Right hindlimb (tissue), 1 donor: ENCODE results near the gene ATP6V0A1.
"Not testable (repeated sequence)": the region's sequence is repeated elsewhere in the genome, so short reads cannot be mapped to it uniquely, and the experiment has no call there.

Experiments used
- DNase-seq: peaks from one replicate; pipeline ENCODE4 v3.0.0-alpha.2; 2018

Gene ATP6V0A1

DNA sequence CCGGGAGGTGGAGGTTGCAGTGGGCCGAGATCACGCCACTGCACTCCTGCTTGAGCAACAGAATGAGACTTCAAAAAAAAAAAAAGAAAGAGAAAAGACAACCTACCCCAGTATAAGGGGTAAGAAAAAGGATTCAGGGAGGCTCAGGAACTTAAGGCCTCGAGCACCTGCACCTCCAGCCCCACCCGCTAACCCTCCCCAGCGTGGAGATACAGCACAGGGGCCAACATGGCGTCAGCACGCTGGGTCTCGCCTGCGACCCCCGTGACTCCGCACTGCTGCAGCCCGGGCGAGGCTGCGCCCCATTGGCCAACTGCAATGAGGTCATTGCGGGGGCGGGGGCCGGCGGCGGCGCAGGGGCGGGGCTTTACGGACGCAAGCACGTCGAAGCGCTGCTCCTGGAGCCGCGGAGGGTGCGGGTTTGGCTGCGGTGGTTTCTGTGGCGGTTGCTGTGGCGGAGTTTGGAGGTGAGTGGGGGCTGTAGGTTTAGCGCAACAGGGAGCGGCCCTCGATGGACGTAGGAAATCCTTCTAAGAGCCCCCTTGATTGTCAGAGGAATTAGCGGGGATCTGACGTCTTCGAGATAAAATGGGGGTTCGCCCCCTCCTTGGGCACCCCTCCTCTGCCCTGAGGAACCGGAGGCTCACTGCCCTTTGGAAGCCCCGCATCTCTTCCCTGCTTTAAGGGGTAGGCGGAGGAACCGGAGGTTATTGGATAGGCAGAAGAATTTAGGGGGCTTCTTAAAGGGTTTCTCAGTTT, at the start of gene ATP6V0A1:
TSS of gene ATP6V0A1 (plus strand) at position 382 of the 759 bp plus-strand sequence. CDS start 2,017 bp downstream, outside the sequence.
- peak; percentile 96 for DNase-seq

DNA sequence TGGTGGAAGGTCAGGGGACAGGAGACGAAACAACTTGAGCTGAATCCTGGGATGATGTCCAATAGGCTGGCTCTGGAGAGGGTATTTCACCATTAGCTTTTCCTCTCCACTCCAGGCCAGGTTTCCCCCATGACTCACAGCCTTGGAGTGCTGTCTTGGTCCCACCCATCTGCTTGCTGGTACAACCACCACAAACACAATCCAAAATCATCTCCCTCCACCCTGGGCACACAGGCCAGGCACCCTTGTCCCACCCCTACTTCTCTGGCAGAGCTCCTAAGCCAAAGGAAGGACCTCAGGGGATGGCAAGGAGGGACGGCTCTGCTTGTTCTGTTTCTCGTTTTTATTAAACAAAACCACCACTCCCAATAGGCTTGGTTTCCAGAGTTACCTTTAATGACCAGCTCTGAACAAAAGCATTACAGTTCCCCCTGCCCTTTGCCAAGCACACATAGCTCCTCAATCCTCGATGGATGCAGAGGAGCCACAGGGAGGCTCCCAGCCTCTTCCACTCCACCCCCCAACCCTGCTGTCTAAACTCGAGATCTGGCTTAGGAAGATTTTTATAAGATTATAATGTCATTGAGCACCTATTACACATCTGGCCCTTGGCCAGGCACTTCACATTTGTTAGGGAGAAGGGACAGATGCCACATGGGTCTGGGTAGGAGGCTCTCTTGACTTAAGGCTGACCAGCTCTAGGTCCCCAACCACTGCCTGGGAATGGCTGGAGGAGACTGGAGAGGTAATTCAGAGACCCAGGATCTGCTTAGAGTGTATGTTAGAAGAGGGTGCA, 49.0 kb upstream of the ATP6V0A1 start:
- DNase-seq: peak; percentile 57

DNA sequence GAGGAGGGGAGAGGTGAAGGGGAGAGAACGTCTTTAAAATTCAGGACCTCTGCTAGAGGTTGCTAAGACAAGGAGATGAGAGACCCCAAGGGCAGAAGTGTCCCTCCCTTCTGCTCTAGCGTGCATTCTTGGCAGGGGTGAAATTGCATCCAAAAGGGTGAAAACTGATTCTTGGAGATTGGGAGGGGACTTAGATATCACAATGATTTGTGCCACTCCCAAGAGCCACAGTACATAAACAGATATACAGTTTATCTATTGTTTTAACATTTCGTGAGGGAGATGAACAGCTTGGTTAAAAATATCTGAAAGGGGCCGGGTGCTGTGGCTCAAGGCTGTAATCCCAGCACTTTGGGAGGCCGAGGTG, 48.4 kb upstream of the ATP6V0A1 start:
- DNase-seq: no peak

DNA sequence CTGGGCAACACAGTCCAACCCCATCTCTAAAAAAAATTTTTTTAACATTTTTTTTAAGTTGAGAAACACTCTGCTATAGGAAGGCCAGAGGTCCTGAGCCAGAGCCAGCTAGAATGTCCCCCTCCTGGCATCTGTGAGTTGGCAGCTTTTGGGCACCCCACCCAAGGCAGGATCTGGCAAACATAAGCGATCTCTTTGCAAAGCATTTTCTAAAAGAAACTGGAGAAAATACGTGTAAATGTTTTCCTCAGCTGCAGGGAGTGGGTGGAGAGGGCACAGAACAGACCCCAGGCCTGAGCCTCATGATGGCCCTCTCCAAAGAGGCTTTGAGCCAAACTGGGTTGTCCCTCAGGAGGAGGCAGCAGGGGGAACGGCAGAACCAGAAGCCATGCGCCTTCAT, 47.3 kb upstream of the ATP6V0A1 start:
- DNase-seq: no peak

DNA sequence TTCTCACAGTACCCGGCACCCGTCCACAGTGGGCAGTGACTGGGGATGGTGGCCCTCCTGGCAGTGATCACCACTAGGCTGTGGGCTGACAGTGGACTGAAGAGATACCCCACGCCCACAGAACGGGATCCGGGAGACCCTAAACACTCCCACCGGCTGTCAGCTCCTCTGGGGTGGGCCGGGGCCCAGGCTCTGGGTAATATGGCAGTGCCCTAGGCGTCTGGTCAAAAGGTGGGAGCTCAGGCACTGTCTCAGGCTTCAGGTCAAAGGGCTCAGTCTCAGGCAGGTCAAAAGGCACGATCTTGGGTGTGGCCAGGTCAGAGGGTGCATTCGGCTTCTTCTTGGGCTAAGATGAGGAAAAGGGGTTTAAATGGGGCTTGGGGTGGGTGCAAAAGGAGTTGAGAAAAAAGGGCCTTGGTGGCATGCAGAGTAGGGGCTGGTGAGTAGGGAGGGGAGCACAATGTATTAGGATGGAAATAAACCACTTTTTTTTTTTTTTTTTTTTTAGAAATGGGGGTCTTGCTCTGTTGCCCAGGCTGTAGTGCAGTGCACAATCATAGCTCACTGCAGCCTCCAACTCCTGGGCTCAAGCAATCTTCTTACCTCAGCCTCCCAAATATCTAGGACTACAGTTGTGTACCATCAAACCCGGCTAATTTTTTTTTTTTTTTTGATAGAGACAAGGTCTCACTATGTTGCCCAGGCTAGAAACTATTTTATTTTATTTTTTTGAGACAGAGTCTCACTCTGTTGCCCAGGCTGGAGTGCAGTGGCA, 46.6 kb upstream of the ATP6V0A1 start:
- no peak for DNase-seq

DNA sequence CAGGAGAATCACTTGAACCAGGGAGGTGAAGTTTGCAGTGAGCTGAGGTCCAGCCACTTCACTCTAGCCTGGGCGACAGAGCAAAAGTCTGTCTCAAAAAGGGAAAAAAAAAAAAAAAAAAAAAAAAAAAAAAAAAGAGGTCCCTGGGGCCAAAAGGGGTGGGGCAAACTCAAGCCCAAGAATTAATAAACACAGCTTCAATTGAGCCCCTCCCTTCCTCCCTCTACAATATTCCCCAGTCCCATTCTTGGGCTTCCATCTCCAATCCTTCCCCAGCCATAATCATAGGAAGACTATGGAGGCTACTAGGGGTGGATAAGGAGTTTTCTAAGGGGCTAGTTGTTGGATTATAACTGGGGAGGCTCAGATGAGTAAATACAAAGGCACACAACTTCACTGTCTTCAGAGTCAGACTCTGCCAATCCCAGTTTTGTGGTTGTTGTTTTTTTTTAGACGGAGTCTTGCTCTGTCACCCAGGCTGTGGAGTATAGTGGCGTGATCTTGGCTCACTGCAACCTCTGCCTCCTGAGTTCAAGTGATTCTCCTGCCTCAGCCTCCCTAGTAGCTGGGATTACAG, 45.1 kb upstream of the ATP6V0A1 start:
- no peak for DNase-seq

DNA sequence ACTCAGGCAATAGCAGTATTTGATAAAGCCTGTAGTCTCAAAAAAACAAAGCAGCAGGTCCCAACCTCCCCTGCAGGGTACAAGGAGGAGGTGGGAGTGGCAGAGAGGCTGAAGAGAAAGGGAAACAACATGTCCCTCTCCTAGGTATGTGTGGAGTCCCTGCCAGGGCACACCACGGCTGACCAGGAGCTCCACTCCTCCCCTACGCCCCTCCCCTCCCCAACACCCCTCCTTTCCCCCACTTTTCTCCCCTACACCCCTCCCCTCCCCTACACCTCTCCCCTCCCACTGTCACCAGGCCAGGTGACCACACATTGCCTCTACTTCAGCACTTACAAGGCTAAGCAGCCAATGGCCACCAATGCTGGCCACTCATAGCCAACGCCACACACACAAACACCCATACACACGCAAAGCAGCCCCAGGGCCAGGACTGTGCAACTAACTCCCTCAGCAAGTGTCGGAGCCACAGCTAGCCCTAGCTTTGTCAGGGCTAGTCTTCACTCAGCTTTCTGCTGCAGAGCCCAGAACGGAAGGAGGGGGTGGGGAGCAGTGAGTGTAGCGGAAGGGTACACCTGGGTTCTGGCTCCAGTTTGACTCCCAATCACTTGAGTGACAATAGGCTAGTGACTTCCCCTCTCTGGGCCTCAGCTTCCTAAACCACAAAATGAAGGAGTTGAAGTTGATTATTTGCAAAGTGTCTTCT, 43.8 kb upstream of the ATP6V0A1 start:
- DNase-seq: no peak

DNA sequence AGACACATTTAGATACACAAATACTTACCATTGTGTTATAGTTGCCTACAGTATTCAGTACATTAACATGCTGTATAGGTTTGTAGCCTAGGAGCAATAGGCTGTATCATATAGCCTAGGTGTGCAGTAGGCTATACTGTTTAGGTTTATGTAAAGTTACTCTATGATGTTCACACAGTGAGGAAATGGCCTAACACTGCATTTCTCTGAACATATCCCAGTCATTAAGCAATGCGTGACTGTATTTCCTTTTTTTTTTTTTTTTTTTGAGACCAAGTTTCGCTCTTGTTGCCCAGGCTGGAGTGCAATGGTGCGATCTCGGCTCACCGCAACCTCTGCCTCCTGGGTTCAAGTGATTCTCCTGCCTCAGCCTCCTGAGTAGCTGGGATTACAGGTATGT, 40.7 kb upstream of the ATP6V0A1 start:
- not testable (repeated sequence) for DNase-seq

DNA sequence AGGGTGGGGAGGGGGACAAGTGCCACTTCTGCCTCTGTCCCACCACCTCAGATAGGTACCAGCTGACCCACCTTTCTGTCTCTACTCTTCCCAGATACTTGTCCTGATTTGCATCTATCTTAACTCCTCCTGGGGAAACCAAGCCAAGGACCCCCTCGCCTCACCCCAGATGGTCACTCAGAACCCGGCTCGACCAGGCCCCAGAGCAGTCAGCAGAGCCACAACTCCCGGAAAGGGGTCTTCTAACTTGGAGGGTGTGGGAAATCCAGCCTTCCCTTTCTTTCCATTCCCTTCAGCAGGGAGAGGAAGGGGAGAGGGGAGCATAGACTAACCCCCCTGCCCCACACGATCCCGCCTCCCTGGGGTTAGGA, 37.6 kb upstream of the ATP6V0A1 start:
- DNase-seq: no peak

DNA sequence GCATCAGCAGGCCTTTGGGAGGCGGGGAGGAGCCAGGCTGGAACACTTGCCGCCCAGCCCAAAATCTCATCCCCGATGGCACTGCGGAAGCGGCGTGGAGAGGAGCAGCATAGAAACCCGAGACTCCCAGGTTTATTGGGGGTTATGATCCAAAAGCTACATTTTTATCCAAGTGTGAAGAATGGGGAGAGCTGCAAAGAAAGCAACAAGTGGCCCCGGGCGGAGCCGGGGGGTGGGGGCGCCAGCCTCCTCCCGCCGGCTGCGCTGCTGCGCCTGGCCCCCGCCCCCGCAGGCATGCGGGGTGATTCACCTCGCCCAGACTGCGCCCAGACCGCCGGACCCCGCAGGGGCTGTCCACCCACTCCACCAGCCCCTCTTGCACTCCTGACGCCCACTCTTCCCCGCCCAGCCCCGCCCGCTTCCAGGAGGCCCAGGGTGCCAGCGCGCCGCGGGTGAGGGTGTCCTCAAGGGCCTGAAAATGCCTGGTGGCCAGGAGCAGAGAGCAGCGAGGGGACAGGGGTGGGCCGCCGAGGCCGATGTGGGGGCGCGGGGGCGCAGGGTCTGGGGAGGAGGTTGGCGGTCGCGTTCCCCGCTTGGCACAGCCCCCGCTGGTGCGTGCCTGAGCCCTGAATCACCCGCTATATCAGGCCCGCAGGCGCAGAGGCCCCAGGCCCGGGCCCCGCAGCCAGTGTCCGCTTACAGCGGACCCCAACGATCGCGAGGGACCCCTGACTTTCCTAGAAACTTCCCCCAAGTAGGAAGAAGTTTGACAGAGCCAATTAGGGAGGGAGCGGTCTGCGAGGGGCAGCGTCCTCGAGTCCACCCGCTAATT, 37.0 kb upstream of the ATP6V0A1 start:
- DNase-seq: peak; percentile 69

DNA sequence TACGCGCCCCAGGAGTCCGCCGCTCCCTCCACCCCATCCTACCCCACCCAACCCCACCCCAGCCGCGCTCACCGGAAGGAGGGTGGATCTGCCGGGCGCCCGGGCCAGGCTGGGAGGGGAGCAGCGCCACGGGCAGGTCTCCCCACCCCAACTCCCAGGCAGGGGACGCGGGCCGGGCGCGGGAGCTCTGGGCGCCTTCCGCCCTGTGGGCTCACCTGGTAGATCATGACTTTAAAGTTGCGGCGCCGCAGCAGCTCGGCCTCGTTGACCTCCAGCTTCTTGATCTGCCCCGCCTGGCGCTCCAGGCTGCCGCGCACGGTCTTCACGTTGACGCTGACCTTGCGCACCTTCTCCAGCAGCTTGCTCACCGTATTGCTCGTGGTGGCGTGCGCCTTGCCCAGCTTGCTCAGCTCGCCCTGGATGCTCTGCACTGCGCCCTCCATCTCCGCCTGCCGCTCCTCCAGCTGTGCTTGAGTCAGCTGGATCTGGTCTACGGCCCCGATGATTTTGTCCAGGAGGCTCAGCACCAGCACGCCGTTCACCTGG, 36.2 kb upstream of the ATP6V0A1 start:
- peak; percentile 53 for DNase-seq

DNA sequence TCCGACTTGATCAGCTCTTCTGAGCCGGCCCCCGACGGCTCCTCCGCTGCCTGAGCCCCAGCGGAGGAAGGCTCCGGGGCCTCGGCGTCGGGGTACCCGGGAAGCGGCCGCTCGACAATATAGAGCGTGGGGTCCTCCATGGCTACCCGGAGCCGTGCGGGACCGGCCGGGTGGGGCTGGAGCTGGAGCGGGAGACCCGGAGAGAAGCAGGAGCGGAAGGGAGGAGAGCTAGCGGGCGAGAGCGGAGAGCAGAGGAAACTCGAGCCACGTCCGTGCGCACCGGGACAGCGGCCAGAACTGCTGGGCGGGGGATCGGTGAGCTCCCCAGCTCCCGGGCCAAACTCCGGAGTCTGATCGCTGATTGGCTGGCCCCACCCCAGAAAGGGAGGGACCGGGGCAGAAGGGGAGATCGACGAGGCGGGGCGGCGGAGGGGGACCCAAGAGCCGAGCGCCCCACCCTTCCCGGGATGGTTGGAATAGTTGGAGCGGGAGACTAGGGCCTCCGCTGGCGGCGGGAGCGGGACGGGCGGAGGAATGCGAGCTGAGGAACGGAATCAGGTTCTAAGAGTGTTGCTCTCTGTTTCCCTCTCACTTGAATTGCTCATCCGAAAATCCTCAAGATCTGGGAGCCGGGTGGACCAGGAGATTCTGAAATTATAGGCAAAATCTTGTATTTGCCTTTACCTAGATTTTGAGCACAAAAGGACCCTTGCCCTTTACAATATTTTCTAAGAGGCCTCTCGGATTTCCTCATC, 35.5 kb upstream of the ATP6V0A1 start, which contains the start of gene CAVIN1:
TSS of gene CAVIN1 (minus strand) at position 299 of the 755 bp plus-strand sequence. CDS start at position 140, 159 bp downstream.
- peak; percentile 100 for DNase-seq

DNA sequence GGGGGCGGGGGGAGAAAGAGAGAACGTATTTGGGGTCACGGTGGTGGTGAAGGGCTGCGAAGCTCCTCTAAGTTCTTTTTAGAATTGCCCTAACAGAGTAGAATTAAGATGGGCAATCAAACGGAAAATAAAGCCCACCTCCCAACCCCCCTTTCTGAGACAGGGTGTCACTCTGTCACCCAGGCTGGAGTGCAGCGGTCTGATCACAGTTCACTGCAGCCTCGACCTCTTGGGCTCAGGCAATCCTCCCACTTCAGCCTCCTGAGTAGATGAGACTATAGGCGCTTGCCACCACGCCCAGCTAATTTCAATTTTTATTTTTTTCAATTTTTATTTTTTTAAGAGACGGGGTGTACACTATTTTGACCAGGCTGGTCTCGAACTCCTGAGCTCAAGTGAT, 34.9 kb upstream of the ATP6V0A1 start:
- no peak for DNase-seq

DNA sequence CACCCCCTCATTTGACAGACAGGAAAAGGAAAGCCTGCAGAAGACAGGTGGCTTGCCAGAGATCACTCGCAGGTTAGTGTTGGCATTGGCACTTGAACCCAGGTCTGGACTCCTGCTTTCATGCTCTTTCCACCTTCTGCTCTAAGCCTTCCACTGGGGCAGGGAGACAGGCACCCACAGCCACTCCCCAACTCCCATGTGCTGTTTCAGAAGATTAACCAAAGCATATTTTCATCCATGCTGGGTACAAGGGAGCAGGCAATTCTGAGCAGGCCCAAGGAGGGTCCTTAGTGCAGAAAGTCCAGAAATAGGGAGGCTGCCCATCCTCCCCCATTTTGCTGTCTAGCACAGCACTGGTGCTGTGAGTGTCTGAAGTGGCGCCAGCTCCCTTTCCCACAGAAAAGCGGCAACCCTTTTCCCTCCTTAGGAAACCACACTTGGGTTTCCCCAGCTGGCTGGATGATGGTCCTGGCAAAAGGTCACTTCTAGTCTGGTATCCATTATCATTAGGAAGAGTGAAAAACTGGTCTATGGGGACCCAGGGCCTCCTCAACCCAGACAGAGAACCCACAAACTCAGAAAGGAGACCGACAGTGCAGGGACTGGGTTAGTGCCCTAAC, 33.6 kb upstream of the ATP6V0A1 start:
- peak; percentile 54 for DNase-seq

DNA sequence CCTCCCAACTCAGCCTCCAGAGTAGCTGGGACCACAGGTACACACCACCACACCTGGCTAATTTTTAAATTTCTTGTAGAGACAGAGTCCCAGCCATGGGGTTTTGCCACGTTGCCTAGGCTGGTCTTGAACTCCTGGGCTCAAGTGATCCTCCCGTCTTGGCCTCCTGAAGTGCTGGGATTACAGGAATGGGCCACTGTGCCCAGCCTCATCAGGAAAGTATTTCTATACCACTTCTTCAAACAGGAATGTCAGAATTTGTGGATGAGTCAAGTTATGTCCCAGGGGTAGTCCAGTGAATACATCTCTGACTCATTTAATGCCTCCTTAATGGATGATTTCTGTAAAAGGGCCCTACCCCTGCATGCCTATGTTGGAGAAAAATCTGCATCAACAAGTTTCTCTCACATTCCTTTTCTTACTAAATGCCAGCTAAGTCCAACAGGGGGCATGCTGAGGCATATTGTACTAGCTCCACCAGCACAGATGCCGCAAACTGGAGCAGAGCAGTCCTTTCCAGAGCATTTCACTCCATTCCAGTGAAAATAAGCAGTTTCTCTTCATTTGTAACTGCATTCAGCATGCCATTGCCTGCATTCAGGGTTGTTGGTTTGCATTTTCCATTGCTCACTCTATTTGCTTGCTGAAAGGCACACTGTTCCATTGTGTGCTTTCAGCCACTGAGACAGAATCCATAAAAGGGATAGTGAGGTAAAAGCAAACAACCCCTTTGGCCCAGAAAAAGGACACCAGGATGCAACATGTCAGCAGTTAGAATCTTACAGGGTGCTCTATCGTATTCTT, 30.3 kb upstream of the ATP6V0A1 start:
- DNase-seq: peak; percentile 72

DNA sequence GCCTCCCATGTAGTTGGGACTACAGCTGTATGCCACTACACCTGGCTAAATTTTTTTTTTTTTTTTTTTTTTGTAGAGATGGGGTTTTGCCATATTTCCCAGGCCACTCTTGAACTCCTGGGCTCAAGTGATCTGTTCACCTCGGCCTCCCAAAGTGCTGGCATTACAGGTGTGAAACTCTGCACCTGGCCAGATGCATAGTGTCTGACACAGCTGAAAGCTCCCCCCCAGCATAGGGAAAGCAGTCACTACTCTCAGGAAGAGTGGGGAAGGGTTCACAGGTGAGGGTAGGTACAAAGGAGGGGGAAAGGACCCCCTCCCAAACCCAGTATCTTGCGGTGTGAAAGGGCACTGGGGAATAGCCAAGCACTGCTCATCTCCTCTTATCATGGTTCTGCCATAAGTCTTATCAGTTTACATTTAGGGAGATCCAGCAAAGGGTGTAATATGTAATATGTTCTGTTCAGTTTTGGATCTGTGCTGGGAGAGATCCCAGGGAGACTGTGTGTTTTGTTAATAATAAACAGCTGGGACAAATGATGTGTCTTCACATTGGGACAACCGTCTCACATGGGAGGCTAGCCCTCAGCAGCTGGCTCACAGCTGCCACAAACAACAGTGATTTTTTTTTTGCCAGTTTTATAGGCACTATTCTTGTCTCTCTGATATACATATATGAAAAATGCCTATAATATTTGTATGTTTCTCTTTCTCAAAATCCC, 28.8 kb upstream of the ATP6V0A1 start:
- DNase-seq: no peak

DNA sequence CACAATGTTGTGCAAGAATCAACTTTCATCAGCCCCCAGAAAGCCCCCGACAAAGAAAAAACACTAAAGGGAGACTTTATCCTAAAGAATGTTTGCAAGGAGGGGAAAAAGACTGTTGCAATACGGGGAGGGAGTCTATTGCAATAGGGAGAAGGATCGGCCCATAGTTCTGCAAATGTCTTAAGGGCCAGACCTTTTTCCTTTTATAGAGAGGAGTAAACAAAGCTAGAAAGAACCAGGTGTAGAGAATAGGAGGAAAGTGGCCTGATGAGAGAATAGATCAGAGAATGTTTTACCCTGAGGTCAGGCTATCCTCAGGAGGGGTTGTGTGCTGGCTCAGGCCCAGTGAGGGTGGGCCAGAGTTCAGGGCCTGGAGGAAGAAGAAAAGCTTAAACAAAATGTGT, 26.9 kb upstream of the ATP6V0A1 start:
- peak; percentile 51 for DNase-seq

DNA sequence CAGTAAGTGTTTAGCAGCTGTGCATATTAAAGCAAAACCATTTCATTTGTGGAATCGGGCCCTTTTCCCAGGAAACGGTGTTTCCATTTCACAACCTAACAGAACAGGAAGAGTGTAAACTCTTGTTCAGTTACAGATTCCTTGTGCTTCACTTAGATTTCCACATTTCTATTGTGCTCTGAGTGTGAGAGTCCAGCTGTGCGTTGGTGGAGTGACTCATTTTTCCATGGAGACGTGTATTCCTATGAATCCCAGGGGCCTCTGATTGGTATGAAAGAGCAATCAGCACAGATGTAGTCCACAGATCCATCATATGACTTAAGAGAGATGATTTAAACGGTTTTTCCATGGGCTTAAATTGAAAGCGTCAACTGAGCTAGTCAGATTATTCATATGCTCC, 22.3 kb upstream of the ATP6V0A1 start:
- DNase-seq: peak; percentile 81
